ENCODE data around the gene CORO7.

Gene CORO7

DNA sequence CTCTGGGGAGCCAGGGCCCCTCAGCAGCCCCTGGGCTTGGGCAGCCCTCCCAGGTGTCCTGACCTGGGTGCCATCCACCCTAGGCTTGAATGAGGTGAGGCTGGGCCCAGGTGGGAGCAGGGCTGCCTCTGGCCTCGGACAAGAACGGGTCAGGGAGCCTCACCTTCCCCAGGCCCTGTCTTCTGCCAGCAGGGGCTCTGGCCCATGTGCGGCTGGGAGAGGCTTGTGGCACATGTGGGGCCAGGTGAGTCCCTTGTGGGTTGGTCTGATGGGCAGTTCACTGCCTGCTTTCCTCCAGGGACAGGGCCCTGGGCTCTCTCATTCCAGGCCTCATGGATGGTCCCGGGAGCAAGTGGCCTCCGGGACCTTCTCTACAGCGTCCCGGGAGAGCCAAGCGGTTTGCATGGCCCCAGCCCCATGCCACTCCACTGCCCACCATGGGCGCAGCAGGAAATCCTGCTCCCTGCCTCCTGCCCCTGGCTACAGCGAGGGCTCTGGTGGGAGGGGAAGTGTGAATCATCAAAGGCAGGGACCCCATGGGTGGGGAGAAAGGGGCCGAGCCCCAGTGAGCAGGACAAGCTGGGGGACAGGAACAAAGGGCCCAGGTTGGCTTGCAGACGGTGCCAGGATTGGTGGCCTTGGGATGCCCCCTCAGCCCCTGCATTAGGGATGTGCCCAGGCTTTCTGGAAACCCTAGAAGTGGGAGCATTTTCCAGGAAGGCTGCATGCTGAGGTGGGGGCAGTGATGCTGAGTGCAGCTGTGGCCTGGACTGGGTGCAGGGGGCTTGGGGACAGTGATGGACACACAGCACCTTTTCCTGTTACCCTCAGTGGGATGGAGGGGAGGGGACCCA is 32.6 kb downstream of the CORO7 start:
- DNase-seq (ENCODE audit: low read depth), result no peak

GRCh38 chr16:4382795-4383357 is 33.5 kb downstream of the CORO7 start:
- no peak for DNase-seq (ENCODE audit: low read depth)

DNA sequence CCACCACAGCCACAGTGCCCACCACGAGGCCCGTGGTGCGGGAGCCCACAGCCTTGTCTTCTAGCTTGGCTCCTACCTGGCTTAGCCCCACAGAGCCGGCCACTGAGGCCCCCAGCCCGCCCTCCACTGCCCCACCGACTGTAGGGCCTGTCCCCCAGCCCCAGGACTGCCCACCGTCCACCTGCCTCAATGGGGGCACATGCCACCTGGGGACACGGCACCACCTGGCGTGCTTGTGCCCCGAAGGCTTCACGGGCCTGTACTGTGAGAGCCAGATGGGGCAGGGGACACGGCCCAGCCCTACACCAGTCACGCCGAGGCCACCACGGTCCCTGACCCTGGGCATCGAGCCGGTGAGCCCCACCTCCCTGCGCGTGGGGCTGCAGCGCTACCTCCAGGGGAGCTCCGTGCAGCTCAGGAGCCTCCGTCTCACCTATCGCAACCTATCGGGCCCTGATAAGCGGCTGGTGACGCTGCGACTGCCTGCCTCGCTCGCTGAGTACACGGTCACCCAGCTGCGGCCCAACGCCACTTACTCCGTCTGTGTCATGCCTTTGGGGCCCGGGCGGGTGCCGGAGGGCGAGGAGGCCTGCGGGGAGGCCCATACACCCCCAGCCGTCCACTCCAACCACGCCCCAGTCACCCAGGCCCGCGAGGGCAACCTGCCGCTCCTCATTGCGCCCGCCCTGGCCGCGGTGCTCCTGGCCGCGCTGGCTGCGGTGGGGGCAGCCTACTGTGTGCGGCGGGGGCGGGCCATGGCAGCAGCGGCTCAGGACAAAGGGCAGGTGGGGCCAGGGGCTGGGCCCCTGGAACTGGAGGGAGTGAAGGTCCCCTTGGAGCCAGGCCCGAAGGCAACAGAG is 34.2 kb downstream of the CORO7 start:
- no peak for DNase-seq (ENCODE audit: low read depth)

GRCh38 chr16:4381072-4381934 is 35.1 kb downstream of the CORO7 start:
- no peak for DNase-seq (ENCODE audit: low read depth)

GRCh38 chr16:4380119-4381063 is 36.0 kb downstream of the CORO7 start:
- DNase-seq (ENCODE audit: low read depth), result no peak

DNA sequence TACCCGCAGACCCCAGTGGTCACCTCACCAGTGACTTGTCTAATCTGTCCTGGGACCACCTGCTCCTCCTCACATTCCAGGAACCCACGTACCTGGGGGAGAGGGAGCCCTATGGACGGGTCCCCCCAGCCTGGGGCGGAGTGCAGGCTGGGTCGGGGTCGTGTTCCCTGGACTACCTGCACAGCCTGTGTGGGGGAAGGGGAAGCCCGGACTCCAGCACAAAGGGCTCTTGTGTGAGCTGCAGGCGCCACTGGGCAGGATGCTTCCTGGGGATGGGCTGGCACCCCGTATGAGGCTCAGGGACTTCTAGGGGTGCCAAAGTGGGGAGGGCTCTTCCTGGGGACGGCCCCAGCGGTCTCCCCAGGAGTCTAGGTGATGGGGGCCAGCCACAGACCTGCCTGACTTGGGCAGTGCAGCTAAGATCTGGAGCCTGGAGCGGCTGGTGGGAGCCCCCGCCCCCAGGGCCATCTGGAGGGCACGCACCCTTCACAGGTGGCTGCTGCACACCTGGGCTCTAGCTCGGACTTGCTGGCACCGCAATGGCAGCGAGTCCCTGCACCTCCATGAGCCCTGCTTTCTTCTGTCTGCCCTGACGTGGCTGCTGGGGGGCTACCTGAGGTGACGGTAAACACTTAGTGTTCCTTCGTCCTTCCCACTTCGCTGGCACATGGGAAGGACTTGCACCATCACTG is 37.3 kb downstream of the CORO7 start:
- no peak for DNase-seq (ENCODE audit: low read depth)

- no peak for DNase-seq (ENCODE audit: low read depth)
Measured at GRCh38 chr16:4378161-4378666, 38.2 kb downstream of the CORO7 start.

DNA sequence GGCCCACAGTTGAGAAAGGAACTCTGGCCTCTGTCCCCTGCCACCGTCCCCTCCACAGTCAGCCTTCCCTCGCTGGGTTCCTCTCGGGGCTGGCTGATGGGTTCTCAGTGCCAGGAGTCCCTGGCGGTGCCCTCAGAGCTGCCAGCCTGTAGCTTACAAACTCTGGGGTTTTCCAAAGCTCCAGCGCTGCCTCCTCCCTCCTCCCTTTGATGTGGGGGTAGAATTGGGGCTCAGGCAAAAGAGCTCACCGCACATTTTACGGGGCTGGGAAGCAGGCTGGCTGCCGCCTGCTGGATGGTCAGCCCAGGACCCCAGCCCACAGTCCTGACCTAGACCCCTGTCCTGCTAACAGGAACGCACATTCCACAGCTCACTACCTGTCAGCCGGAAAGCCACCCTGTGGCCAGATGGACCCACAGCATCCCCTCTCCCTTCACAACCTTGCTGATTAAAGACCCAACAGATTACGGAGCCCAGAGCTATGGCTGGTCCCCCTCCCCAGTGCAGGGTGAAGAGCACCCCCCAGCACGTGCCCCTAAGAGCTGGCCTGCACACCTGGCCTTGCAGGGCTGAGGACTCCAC is 38.7 kb downstream of the CORO7 start:
- DNase-seq (ENCODE audit: low read depth), result no peak

- DNase-seq (ENCODE audit: low read depth), result no peak
Measured at GRCh38 chr16:4376893-4377572, 39.4 kb downstream of the CORO7 start.

DNA sequence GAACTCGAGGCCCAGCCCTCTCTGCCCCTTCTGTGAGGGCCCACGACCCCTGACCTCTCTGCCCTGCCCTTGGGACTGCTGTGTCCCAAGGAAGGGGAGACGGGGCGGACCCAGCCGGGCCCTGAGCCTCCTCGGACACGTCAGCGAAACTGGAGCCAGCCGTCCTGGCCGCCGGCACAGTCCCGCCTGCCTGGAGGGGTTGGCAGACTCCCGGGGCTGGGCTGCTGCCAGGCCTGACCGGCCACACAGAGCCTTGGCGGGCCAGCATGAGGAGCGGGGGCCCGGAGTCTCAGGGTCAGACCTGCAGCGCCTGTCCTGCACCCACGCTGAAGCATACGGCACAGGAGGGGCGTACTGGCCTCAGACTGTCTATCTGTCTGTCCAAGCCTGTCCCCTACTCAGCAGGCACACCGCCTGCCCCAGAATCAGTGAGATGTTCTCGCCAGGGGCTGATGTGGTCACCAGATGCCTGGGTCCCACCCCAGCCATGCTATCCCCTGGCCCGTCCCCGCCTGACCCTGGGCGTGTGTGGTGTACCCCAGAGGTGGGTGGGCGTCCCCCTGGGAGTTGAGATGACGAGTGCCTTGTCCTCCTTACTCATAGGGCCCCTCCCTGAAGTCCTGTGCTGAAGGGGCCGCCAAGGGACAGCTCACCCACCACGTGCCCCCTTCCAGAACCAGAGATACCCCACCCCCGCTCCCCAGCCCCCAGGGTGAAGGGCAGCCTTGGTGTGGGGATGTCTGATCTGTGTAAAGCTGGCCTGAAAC is 40.1 kb downstream of the CORO7 start:
- DNase-seq (ENCODE audit: low read depth), result no peak

DNA sequence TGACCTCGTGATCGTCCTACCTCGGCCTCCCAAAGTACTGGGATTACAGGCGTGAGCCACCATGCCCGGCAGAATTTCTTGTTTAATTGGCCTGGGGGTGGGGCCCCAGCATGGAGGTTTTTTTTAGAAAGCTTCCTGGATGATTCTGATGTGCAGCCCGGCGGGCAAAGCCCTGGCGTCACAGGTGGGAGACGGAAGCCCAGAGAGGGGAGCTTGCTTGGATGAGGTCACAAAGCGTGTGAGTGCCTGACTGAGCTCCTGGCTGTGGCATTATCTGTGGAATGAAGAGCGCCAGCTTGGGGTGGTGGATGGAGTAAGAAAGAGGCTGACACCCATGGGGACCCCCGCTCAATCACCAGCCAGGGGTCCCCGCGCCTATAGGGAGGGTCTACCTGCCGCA is 40.7 kb downstream of the CORO7 start:
- DNase-seq (ENCODE audit: low read depth), result no peak

GRCh38 chr16:4373909-4374742 is 42.3 kb downstream of the CORO7 start:
- DNase-seq (ENCODE audit: low read depth), result no peak

- no peak for DNase-seq (ENCODE audit: low read depth)
Measured at GRCh38 chr16:4373356-4373908, 43.0 kb downstream of the CORO7 start.

- DNase-seq (ENCODE audit: low read depth), result no peak
Measured at GRCh38 chr16:4372578-4373355, 43.6 kb downstream of the CORO7 start.

GRCh38 chr16:4372001-4372577 is 44.3 kb downstream of the CORO7 start:
- DNase-seq (ENCODE audit: low read depth), result no peak
